NCI-H446 (cell line): ENCODE data around the gene HDHD5.

Experiments
- DNase-seq, 2 experiments: peaks; one replicate each; lab custom pipeline; 2025; lab: John Stamatoyannopoulos, UW

The HDHD5 gene

DNA sequence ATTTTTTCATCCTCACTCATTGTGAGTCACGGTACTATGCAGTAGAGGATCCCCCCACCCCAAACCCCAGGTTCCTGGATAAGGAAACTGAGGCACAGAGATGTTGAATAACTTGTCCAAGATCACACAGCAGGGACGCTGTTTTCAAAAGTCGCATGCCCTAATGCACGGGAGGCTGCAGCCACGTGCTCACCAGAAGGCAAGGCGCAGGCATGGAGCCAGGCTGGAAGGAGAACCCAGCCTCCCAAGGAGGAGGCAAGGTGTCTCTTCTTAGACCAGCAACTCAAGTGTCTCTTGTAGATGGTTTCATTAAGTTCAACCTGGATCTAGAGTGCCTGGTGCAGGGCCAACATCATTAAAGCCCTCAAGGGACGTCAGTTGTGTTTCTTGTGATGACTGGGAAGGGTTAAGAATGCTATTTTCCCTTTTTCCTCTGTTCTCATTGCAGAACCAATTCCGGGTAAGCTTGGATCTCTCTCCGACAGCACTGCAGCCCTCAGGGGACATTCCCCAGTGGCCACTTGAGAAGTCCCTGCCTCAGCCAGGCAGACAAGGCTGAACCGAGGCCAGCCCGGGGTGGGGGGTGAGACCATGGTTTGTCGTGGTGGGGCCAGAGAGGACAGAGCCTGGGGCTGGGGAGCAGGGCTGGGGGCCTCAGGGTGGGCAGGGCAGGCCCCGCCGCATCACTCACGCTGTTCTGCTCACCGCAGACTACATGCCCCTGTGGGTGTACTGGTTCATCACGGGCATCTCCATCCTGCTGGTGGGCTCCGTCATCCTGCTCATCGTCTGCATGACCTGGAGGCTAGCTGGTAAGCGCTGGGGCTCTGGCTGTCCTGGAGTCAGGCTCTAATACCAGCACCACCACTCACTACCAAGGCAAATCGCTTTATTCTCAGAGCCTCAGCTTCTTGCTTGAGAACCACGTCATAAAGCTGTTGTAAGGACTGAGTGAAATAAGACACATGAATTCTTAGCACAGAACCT is 53.6 kb downstream of the HDHD5 start:
- no peak for DNase-seq

DNA sequence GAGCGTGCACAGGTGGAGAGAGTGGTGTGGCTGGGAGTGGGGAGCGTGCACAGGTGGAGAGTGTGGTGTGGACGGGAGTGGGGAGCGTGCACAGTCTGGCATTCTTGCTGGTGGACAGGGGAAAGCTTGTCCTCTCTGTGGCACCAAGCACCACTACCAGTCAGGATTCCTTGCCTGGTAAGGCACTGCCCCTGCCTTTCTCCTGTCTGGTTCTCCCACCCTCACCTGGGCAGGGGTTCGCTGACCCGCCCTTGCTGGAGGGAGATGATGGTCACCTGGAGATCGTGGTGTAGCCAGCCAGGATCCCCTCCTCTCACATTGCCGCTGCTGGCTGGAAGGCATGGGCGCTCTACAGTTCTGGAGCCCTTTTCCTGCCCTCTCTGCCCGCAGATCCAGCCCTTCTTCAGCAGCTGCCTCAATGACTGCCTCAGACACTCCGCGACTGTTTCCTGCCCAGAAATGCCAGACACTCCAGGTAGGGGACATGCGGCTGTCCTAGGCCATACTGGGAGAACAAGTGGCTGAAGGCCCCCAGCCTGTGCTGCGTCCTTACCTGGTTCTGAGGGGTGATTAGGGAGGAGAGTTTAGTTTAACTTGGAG is 54.6 kb downstream of the HDHD5 start:
- DNase-seq = no peak

DNA sequence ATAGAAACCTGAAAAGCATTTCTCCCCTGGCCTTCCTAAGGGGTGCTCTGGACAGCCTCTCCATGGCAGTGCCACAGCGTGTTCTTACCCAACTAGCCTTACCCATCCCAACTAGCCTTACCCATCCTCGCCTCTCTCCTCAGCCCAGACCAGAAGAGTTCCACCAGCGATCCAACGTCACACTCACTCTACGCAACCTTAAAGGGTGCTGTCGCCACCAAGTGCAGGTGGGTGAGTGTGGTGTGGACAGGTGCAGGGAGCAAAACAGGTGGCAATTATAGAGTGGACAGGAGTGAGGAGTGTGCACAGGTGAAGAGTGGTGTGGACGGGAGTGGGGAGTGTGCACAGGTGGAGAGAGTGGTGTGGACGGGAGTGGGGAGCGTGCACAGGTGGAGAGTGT is 55.7 kb downstream of the HDHD5 start:
- no peak for DNase-seq

DNA sequence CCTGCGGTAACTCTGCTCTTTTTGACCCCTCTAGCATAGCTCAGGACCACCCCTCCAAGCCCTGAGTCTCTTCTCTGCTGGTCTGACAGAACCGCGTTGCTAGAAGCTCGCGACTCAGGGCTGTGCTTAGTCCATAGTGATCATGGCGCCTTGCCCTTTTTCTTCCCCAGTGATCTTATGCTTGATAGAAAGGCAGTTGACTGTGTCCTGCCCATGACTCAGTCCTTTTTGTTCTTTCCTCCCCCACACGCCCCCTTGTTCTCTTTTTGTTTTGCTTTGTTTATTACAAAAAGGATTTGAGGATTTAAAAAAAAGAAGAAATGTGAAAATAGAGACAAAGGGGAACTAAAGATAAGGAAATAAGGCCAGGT is 56.8 kb downstream of the HDHD5 start:
- no peak for DNase-seq

DNA sequence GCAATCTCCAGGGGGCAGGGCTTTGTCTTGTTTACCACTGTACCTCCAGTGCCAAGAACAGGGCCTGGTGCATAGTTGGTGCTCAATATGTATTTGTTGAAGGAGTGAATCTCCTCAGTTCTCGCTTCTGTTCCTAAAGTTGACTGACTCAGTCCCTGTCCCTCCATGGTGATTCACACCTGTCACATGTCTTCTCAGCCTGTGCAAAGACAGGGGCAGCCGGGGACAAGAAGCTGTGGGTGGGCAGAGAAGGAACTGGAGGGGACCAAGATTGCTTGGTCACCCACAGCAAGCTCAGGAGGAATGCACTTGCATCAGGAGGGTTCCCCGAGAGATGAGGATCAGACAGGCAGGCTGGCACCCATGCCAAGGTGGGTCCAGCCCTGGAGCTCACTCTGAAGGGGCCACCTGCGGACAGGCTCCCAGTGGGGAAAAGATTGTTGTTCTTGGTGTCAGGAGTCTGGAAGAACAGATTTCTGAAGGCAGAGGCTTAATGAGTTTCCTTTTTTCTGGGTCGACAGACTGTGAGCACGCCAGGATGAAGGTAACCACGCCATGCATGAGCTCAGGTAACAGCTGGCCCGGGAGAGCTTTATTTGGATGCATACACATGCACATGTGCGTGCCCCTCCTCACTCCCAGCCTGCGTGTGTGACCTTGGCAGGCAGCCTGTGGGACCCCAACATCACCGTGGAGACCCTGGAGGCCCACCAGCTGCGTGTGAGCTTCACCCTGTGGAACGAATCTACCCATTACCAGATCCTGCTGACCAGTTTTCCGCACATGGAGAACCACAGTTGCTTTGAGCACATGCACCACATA is 57.4 kb downstream of the HDHD5 start:
- DNase-seq = no peak

DNA sequence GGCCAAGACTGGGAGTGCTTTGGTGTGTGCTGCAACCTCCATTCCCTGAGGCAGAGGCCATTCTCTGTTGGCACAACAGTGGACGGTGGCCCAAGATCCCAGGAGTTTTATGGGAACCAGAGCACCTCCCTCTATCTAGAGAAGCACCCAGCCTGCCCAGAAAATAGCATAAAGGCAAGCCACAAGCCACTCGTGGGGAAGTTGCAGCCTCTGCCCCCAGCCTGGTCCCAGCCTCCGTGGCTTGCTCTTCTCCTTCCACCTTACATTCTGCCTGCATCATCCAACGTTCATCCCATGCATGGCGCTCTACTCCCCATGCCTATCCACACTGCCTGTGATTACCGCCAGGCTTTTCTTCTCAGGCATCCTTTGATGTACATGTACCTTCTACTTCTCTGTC is 58.5 kb downstream of the HDHD5 start:
- no peak for DNase-seq

DNA sequence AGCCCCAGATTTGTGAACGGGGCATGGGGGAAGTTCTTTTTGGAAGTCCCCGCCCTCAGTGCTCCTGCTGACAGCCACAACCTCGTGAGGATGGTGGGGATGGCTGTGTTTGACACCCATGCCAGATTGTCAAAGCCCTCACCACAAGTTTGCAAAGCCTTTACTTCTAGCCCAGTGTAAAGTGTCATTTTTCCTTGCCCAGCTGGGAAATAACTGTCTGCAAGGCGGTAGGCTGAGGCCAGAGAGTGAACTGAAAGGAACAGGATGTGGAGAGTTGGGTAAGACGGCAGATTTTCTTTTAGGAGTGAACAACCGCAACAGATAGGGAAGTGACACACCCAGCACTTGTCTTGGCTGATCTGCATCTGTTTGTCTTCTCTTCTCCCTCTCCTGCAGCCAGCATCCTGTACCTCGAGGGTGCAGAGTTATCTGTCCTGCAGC is 60.7 kb downstream of the HDHD5 start:
- DNase-seq = no peak

DNA sequence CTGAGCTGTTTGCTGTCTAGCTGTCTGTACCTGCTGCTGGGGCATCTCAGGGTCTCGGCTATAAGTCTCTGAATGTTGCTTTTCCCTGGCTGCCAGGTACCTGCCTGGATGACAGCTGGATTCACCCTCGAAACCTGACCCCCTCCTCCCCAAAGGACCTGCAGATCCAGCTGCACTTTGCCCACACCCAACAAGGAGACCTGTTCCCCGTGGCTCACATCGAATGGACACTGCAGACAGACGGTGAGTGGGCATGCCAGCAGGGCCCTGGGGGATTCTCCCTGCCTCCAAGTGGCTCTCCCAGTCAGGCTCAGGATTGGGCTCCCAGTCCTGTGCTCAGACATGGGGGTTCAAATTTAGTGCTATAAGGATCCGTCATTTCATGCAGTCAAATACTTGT is 61.4 kb downstream of the HDHD5 start:
- DNase-seq = no peak

DNA sequence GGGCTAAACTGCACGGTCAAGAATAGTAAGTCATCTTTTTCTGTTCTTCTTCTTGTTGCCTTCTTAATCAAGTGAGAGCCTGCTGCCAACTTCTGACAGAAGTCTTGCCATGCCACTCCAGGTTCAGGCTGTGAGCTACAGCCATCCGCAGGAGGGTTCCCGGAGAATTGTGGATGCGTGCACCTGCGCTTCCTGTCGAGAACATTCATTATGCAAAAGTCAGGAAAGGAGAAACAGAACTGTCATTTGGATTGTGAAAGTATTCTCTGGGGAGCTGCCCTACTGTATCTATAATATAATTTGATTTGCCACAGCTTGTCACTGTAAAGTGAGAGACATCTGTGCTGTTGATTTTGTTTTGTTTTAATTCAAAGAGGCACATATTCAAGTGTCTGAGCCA is 62.0 kb downstream of the HDHD5 start:
- no peak for DNase-seq

DNA sequence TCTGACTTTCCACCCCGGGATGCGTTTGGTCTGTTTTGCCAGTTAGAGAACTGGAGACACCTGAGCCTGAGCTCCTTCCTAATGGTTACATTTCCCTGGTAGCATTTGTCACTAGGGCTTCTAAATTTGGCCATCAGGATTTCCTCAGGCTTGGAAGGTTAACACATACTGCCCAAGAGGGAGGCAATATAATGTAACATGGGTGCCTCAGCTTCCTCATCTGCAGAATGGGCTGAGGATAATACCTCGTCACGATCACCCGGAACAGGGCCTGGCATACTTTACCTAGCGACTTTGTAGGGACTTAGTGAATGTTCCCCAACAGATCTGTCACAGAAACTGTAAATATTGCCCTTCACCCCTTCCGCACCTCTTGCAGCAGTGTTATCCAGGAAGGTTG is 63.0 kb downstream of the HDHD5 start:
- no peak for DNase-seq

DNA sequence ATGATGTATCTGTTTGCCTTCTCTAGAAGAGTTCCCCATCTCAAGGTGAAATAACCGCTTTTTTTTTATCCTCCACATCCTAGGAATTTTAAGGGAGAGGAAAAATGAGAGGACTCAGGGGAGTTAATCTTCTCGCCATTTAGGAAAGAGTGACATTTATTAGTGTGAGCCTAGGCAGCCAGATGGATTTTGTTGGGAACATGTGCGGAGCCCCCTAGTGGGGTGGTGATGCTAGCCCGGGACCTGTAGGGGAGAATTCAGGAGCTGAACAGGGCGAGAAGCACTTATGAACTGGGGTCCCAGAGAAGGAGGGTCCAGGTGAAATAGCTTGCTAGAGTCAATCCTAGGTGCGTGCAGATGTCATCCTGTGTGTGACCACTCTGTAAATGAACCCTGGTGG is 63.5 kb downstream of the HDHD5 start:
- no peak for DNase-seq

DNA sequence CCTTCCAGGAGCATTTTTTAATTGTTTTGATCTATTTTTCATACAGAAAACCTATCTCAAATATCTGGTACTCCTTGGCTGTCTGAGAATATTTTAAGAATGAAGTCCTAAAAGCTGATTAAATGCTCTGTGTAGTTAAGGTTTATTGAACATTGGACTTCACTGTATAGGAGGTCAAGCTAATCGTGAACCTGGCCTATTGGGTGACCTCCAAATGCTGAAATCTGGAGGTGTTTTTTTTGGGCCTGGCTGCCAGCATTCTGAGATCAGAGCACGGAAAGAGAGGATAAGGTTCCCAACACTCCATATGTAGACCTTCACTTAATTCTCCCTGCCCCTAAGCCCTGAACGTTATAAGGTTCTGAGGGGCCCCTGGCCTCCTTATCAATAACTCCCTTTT is 66.0 kb downstream of the HDHD5 start:
- no peak for DNase-seq

DNA sequence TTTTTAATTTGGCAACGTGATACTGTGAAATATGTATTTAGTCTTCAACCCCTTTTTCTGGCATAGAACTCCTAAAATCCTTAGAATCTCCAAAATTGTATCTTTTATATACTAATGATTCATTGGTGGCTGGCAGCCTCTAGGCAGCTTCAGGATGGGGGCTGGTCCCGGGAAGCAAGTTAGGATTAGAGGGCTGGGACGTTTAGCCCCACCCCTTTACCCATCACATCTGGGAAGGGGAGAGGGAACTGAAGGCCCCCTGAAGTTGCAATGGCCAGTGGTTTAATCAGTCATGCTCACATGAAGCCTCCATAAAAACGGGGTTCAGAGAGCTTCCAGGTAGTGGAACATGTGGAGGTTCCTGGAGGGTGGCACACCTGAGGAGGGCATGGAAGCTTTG is 67.2 kb downstream of the HDHD5 start:
- DNase-seq = no peak

DNA sequence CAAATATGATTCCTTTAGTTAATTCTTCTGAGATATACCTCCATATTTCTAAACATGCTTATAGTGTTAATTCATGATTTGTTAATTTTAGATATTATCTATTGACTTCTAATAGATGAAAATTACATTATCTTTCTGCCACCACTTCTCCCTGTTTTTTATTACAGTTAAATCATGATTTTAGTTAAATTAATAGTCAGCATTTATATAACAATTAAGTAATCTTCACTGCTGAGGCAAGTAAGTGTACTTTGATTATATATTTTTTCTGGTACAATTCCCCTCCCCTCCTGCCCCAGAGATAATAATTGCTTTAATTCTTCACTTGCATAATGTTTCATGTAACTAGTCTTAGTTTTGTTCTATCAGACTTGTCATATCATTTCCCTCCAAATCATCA is 68.5 kb downstream of the HDHD5 start:
- no peak for DNase-seq
